Neural progenitor cell (in vitro differentiated cells): Measurements from ENCODE around the gene GARIN5A.

Experiments used
- EZH2 ChIP-seq: fragments of 200-600 bp; sonication (generic); IDR thresholded peaks from 2 replicates; pipeline ENCODE4 v1.6.1; 2017; ENCODE audit warnings: antibody characterized with exemption, mild to moderate bottlenecking, moderate library complexity
- EZH2phosphoT487 ChIP-seq: fragments of 200-600 bp; sonication (generic); IDR thresholded peaks from 2 replicates; pipeline ENCODE4 v1.6.1; 2017; ENCODE audit warnings: antibody characterized with exemption
- TF ChIP-seq, protein P1 (sequence below): fragments of 200-600 bp; sonication (generic); IDR thresholded peaks from 2 replicates; pipeline ENCODE4 v1.5.1; 2017; ENCODE audit warnings: antibody characterized with exemption, mild to moderate bottlenecking

DNA sequence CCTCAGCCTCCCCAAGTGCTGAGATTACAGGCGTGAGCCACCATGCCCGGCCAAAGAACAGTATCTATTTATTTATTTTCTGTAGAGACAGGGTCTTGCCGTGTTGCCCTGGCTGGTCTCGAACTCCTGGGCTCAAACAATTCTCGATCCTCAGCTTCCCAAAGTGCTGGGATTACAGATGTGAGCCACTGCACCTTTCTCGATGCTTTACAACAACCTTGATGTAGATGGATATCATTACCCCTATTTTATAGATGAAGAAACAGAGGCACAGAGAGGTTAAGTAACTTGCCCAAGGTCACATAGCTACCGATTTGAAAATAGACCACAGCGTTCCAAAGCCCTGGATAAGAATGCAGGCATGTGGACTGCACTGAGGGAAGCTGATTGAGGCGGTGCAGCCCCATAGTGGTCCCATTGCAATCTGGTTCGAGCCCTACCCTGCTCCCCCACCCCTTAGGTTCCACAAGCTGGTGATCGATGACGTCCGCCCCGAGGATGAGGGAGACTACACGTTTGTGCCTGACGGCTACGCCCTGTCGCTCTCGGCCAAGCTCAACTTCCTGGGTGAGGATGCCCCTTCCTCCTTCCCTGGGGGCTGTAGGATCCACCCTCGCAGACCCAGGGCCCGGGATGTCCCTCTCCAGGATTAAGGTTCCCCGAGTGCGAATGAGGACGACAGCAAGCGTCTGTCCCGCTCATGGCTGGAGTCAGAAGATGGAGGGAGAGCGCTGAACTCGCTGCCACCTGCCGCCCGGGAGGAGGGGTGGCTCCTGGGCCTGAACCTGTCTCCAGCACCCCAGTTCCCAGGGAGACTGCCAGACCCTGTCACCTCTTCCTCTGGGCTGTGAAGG lies 26.1 kb downstream of the GARIN5A start:
- TF ChIP-seq, protein P1, sequence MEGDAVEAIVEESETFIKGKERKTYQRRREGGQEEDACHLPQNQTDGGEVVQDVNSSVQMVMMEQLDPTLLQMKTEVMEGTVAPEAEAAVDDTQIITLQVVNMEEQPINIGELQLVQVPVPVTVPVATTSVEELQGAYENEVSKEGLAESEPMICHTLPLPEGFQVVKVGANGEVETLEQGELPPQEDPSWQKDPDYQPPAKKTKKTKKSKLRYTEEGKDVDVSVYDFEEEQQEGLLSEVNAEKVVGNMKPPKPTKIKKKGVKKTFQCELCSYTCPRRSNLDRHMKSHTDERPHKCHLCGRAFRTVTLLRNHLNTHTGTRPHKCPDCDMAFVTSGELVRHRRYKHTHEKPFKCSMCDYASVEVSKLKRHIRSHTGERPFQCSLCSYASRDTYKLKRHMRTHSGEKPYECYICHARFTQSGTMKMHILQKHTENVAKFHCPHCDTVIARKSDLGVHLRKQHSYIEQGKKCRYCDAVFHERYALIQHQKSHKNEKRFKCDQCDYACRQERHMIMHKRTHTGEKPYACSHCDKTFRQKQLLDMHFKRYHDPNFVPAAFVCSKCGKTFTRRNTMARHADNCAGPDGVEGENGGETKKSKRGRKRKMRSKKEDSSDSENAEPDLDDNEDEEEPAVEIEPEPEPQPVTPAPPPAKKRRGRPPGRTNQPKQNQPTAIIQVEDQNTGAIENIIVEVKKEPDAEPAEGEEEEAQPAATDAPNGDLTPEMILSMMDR, result no peak
- TF ChIP-seq EZH2, result no peak
- TF ChIP-seq EZH2phosphoT487, result no peak
